HepG2 (cell line): ENCODE measurements around the gene CADM2.

ENCODE experiments used
- ATF1 ChIP-seq: IDR thresholded peaks from 2 replicates; pipeline ENCODE4 v1.6.1; 2016; ENCODE audit warnings: mild to moderate bottlenecking, control low read depth
- MIER3 ChIP-seq: IDR thresholded peaks from 2 replicates; pipeline ENCODE4 v1.6.1; 2016; ENCODE audit warnings: missing compliant biosample characterization, borderline replicate concordance
- POLR2A ChIP-seq, 2 experiments: IDR thresholded peaks; 2 replicates each; pipeline ENCODE4 v1.6.1; 2011; ENCODE audit warnings: low read depth in 2 of 2, low read length in 2 of 2, mild to moderate bottlenecking in 1 of 2, moderate library complexity in 1 of 2; ENCODE audit not compliant: insufficient read depth in 1 of 2
- SP2 ChIP-seq: sonication (generic); formaldehyde crosslinking; IDR thresholded peaks from 2 replicates; pipeline ENCODE4 v1.5.1; 2020; ENCODE audit warnings: mild to moderate bottlenecking, missing genetic modification reagents
- SUZ12 ChIP-seq: fragments of 150-350 bp; IDR thresholded peaks from 2 replicates; pipeline ENCODE4 v1.6.1; 2014; ENCODE audit warnings: low read depth, low read length
- ZBTB21 ChIP-seq: sonication (generic); formaldehyde crosslinking; IDR thresholded peaks from 2 replicates; pipeline ENCODE4 v1.4.0; 2020; ENCODE audit warnings: missing genetic modification reagents
- ZKSCAN1 ChIP-seq: fragments of 150-350 bp; IDR thresholded peaks from 2 replicates; pipeline ENCODE4 v1.6.1; 2014; ENCODE audit warnings: low read length
- ZNF263 ChIP-seq: sonication (generic); formaldehyde crosslinking; IDR thresholded peaks from 2 replicates; pipeline ENCODE4 v1.4.0; 2020; ENCODE audit warnings: missing genetic modification reagents
- ZNF274 ChIP-seq: sonication (generic); formaldehyde crosslinking; IDR thresholded peaks from 2 replicates; pipeline ENCODE4 v1.5.1; 2020; ENCODE audit warnings: mild to moderate bottlenecking, missing genetic modification reagents
- ZNF816 ChIP-seq: sonication (generic); formaldehyde crosslinking; IDR thresholded peaks from 2 replicates; pipeline ENCODE4 v1.8.0; 2022; ENCODE audit warnings: missing genetic modification reagents, mild to moderate bottlenecking, borderline replicate concordance
- TF ChIP-seq, protein P1 (sequence below): sonication (generic); formaldehyde crosslinking; IDR thresholded peaks from 2 replicates; pipeline ENCODE4 v1.8.1; 2023; ENCODE audit warnings: missing genetic modification reagents, inconsistent platforms, borderline replicate concordance
- TF ChIP-seq, protein P2 (sequence below): IDR thresholded peaks from 2 replicates; pipeline ENCODE4 v1.6.1; 2016; ENCODE audit warnings: missing genetic modification reagents, missing compliant biosample characterization

DNA sequence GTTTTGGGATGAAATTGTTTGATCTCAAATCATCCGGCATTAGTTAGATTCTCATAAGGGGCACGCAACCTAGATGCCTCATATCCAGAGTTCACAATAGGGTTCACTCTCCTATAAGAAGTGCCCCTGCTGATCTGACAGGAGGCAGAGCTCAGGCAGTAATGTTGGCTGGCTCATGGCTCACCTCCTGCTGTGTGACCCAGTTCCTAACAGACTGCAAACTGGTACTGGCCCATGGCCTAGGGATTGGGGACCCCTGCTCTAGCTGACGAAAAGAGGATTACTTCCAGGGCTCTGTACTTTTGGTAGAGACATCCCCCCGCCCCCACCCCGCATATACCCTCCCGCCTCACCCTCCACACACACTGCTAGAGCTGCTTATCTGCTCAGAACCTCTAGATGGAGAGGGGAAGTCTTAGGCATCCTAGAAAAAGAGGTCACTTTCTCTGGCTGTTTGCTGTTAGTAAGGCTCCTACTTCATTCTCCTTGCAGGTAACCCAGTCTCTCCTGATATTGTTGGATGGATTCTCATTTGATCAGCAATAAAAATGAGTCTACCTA is 923.1 kb downstream of the CADM2 start:
- TF ChIP-seq POLR2A (IDR thresholded peaks at IDR 0.05; ENCODE audit: insufficient read depth in 1 of 2, low read depth in 2 of 2, low read length in 2 of 2): no peak
- TF ChIP-seq MIER3 (CRISPR knock-in tag): no peak
- TF ChIP-seq ZNF274: no peak
- TF ChIP-seq, protein P1, sequence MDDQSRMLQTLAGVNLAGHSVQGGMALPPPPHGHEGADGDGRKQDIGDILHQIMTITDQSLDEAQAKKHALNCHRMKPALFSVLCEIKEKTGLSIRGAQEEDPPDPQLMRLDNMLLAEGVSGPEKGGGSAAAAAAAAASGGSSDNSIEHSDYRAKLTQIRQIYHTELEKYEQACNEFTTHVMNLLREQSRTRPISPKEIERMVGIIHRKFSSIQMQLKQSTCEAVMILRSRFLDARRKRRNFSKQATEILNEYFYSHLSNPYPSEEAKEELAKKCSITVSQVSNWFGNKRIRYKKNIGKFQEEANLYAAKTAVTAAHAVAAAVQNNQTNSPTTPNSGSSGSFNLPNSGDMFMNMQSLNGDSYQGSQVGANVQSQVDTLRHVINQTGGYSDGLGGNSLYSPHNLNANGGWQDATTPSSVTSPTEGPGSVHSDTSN (CRISPR knock-in tag): no peak
- TF ChIP-seq ZBTB21 (CRISPR knock-in tag): no peak
- no peak for TF ChIP-seq SP2
- TF ChIP-seq ZNF816 (CRISPR knock-in tag): no peak
- TF ChIP-seq ZNF263 (CRISPR knock-in tag): no peak
- TF ChIP-seq, protein P2, sequence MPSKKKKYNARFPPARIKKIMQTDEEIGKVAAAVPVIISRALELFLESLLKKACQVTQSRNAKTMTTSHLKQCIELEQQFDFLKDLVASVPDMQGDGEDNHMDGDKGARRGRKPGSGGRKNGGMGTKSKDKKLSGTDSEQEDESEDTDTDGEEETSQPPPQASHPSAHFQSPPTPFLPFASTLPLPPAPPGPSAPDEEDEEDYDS (CRISPR knock-in tag): no peak
- no peak for TF ChIP-seq SUZ12
- TF ChIP-seq ATF1 (CRISPR knock-in tag): no peak
- TF ChIP-seq ZKSCAN1: no peak
